Measurements from ENCODE around the gene SRSF1.

- TF ChIP-seq CTCF (IDR thresholded peaks at IDR 0.05) (no peak), POLR2A (IDR thresholded peaks at IDR 0.05) (no peak)
Observed at GRCh38 chr17:57966246-57966645, 40.8 kb downstream of the SRSF1 start.
